Endothelial cell (in vitro differentiated cells): ENCODE measurements around the gene NEURL1B. TPM values are rescaled to one million over a fixed set of nuclear protein-coding genes. Genes with fewer than 3 reads are reported as not detected.

ENCODE experiments used
- DNase-seq: peaks from one replicate; pipeline ENCODE4 v3.0.0; 2021; ENCODE audit warnings: low spot score
- H3K27ac Mint-ChIP-seq: one replicate; pipeline ENCODE4 v1.8.0; 2021; ENCODE audit warnings: mixed read lengths, inconsistent platforms; ENCODE audit not compliant: unreplicated experiment
- H3K27me3 Mint-ChIP-seq: one replicate; pipeline ENCODE4 v1.8.0; 2021; ENCODE audit warnings: mild to moderate bottlenecking, moderate library complexity, mixed read lengths, inconsistent platforms; ENCODE audit not compliant: unreplicated experiment
- H3K36me3 Mint-ChIP-seq: one replicate; pipeline ENCODE4 v1.8.0; 2021; ENCODE audit warnings: mild to moderate bottlenecking, low read depth, mixed read lengths, inconsistent platforms; ENCODE audit not compliant: unreplicated experiment
- H3K4me1 Mint-ChIP-seq: one replicate; pipeline ENCODE4 v1.8.0; 2021; ENCODE audit warnings: mild to moderate bottlenecking, mixed read lengths, inconsistent platforms; ENCODE audit not compliant: unreplicated experiment
- H3K4me3 Mint-ChIP-seq: one replicate; pipeline ENCODE4 v1.8.0; 2021; ENCODE audit warnings: mild to moderate bottlenecking, mixed read lengths, inconsistent platforms; ENCODE audit not compliant: unreplicated experiment
- H3K9me3 Mint-ChIP-seq: one replicate; pipeline ENCODE4 v1.8.0; 2021; ENCODE audit warnings: mixed read lengths, inconsistent platforms; ENCODE audit not compliant: unreplicated experiment
- CTCF ChIP-seq: fragments of 200-600 bp; sonication (generic); IDR thresholded peaks from one replicate; pipeline ENCODE4 v1.5.0; 2021; ENCODE audit warnings: antibody characterized with exemption; ENCODE audit not compliant: unreplicated experiment
- microRNA-seq: library from miRNA; unstranded; fragments of <30 nt; microRNA quantifications from one replicate; pipeline ENCODE4, GENCODE V29; 2020; ENCODE audit not compliant: unreplicated experiment
- total RNA-seq: library from RNA; stranded (reverse); fragmentation: NEBNext Ultra II Directional; extraction: Animal tissue kit (Norgen Biotek cat#: 25700); gene quantifications from one replicate; pipeline ENCODE4 v1.2.1, GENCODE V29; 2021; ENCODE audit not compliant: unreplicated experiment

NEURL1B gene
- total RNA-seq, 1 donor from 2014 or later = 0.13 TPM

- no peak for TF ChIP-seq CTCF
- Mint-ChIP-seq H3K36me3 (no peaks in the 10 kb centered on the region), H3K27me3 (peaks cover 5% of the 10 kb centered on the region), H3K9me3 (no peaks in the 10 kb centered on the region), H3K27ac (no peak overlapping the region), H3K4me1 (peaks cover 2% of the 10 kb centered on the region), H3K4me3 (no peak overlapping the region)
- no peak for DNase-seq
Observed at GRCh38 chr5:172740428-172741205, 99.6 kb downstream of the NEURL1B start.

Small RNAs within 50 kb of the gene (microRNA-seq; reads per million reads assigned to microRNA genes)
- not detected for gene MIR5003

Other genes starting within 250 kb of the NEURL1B start
- gene SH3PXD2B, start 186.7 kb upstream of the NEURL1B start, total RNA-seq = 74.1 TPM
- gene DUSP1, start 129.9 kb downstream of the NEURL1B start, total RNA-seq = 25.3 TPM
- 67.1 TPM for gene ERGIC1, start 193.0 kb downstream of the NEURL1B start, total RNA-seq